HepG2 (cell line): ENCODE measurements around the gene ZNF213. TPM values are rescaled to one million over a fixed set of nuclear protein-coding genes. Genes with fewer than 3 reads are reported as not detected.

Experiments
- HDAC2 ChIP-seq: sonication (generic); formaldehyde crosslinking; IDR thresholded peaks from 2 replicates; pipeline ENCODE4 v1.4.0; 2020; ENCODE audit warnings: missing genetic modification reagents
- KAT8 ChIP-seq: IDR thresholded peaks from 2 replicates; pipeline ENCODE4 v1.6.1; 2016; ENCODE audit warnings: missing genetic modification reagents, missing compliant biosample characterization
- KMT2B ChIP-seq: IDR thresholded peaks from 2 replicates; pipeline ENCODE4 v1.6.1; 2016; ENCODE audit warnings: missing genetic modification reagents, missing compliant biosample characterization
- MXD4 ChIP-seq: IDR thresholded peaks from 2 replicates; pipeline ENCODE4 v1.6.1; 2016; ENCODE audit warnings: mild to moderate bottlenecking, missing biosample characterization, missing genetic modification reagents
- NCOA2 ChIP-seq: sonication (generic); formaldehyde crosslinking; IDR thresholded peaks from 2 replicates; pipeline ENCODE4 v1.8.0; 2022; ENCODE audit warnings: inconsistent platforms
- NFKBIZ ChIP-seq: IDR thresholded peaks from 2 replicates; pipeline ENCODE4 v1.6.1; 2018; ENCODE audit warnings: missing genetic modification reagents, missing compliant biosample characterization
- NKX3-1 ChIP-seq: sonication (generic); formaldehyde crosslinking; IDR thresholded peaks from 2 replicates; pipeline ENCODE4 v1.5.0; 2020; ENCODE audit warnings: missing genetic modification reagents
- PHF21A ChIP-seq: sonication (generic); formaldehyde crosslinking; IDR thresholded peaks from 2 replicates; pipeline ENCODE4 v1.5.0; 2020; ENCODE audit warnings: mild to moderate bottlenecking, missing genetic modification reagents
- PHF5A ChIP-seq: IDR thresholded peaks from one replicate; pipeline ENCODE4 v1.6.1; 2018; ENCODE audit warnings: low read depth, missing genetic modification reagents; ENCODE audit not compliant: unreplicated experiment
- SP5 ChIP-seq: IDR thresholded peaks from 2 replicates; pipeline ENCODE4 v1.6.1; 2016; ENCODE audit warnings: low read depth, borderline replicate concordance
- ZFP1 ChIP-seq: IDR thresholded peaks from 2 replicates; pipeline ENCODE4 v1.6.1; 2016
- ZNF17 ChIP-seq: sonication (generic); formaldehyde crosslinking; IDR thresholded peaks from 2 replicates; pipeline ENCODE4 v1.5.0; 2020; ENCODE audit warnings: mild to moderate bottlenecking, missing genetic modification reagents
- ZNF234 ChIP-seq: sonication (generic); formaldehyde crosslinking; conservative IDR thresholded peaks from 2 replicates; pipeline ENCODE4 v1.5.1; 2020; ENCODE audit warnings: mild to moderate bottlenecking, missing genetic modification reagents
- ZNF563 ChIP-seq: sonication (generic); formaldehyde crosslinking; IDR thresholded peaks from 2 replicates; pipeline ENCODE4 v1.8.0; 2022; ENCODE audit warnings: mild to moderate bottlenecking, moderate library complexity, missing genetic modification reagents
- polyA plus RNA-seq, 8 experiments: library from polyadenylated mRNA; depleted of rRNA in 3 of 8; stranded (reverse) in 7 of 8; unstranded in 1 of 8; fragments of >200 nt; fragmentation: Illumina TruSeq in 4 of 8; extraction: Trizol in 4 of 8; gene quantifications; 2 replicates each; pipeline versions ENCODE4 v1.2.1 to v1.2.3, GENCODE V29; 2011 to 2016; ENCODE audit warnings: low read depth in 4 of 8, missing spikeins in 1 of 8, mixed read lengths in 1 of 8; ENCODE audit not compliant: insufficient read depth in 1 of 8
- total RNA-seq, 5 experiments: library from RNA; depleted of rRNA; stranded (reverse); fragments of >200 nt; fragmentation: Illumina TruSeq; extraction: Trizol; gene quantifications; 2 replicates each; pipeline ENCODE4 v1.2.3, GENCODE V29; 2016; ENCODE audit warnings: low read depth in 1 of 5
- TF ChIP-seq, protein P1 (sequence below): IDR thresholded peaks from 2 replicates; pipeline ENCODE4 v1.4.0; 2020; ENCODE audit warnings: mild to moderate bottlenecking, missing genetic modification reagents
- TF ChIP-seq, protein P2 (sequence below): sonication (generic); formaldehyde crosslinking; IDR thresholded peaks from 2 replicates; pipeline ENCODE4 v1.5.0; 2020; ENCODE audit warnings: mild to moderate bottlenecking, missing genetic modification reagents
- TF ChIP-seq, protein P3 (sequence below): sonication (generic); formaldehyde crosslinking; IDR thresholded peaks from 2 replicates; pipeline ENCODE4 v1.4.0; 2020; ENCODE audit warnings: mild to moderate bottlenecking, missing genetic modification reagents
- TF ChIP-seq, protein P4 (sequence below): sonication (generic); formaldehyde crosslinking; IDR thresholded peaks from 2 replicates; pipeline ENCODE4 v1.5.0; 2020; ENCODE audit warnings: mild to moderate bottlenecking, missing genetic modification reagents, moderate library complexity

Gene ZNF213
- total and polyA plus RNA-seq, 2 of the 13 experiments (the other 11 are each of a cell fraction or from before 2014, with no cell fraction given), result 0.59 to 0.97 TPM

DNA sequence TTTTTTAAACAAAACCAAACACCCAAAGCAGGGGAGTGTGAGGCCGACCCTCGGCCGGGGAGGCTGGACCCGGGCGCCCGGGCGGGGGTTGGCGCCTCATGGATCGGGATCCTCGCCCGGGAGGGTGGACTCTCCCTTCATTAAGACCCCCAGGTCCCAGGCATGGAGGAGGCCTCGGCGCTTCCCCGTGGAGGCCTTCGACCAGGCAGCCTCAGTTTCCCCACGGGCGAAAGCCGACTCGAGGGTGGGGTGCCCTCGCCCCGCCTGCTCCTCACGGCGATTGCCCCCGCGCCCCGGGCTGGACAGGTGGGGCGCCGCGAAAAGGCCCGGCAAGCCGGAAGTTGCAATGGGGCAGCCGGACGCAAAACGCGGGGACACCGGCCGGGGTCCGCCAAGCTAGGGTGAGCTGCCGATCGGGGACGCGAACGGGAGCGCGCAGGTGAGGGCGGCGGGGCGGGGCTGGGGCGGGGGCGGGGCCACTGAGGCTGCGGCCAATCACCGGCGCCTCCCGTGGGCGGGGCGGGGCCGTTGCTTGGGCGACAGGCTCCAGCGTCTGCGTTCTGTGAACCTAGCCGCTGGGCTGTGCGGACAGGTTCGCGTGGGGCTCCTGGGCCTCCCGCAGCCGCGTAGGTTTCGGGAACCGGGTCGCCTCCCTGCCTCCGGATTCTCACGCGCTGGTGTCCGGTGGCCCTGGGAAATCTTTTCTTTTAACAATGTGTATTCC lies 28.5 kb upstream of the ZNF213 start (continued):
- TF ChIP-seq, protein P1, sequence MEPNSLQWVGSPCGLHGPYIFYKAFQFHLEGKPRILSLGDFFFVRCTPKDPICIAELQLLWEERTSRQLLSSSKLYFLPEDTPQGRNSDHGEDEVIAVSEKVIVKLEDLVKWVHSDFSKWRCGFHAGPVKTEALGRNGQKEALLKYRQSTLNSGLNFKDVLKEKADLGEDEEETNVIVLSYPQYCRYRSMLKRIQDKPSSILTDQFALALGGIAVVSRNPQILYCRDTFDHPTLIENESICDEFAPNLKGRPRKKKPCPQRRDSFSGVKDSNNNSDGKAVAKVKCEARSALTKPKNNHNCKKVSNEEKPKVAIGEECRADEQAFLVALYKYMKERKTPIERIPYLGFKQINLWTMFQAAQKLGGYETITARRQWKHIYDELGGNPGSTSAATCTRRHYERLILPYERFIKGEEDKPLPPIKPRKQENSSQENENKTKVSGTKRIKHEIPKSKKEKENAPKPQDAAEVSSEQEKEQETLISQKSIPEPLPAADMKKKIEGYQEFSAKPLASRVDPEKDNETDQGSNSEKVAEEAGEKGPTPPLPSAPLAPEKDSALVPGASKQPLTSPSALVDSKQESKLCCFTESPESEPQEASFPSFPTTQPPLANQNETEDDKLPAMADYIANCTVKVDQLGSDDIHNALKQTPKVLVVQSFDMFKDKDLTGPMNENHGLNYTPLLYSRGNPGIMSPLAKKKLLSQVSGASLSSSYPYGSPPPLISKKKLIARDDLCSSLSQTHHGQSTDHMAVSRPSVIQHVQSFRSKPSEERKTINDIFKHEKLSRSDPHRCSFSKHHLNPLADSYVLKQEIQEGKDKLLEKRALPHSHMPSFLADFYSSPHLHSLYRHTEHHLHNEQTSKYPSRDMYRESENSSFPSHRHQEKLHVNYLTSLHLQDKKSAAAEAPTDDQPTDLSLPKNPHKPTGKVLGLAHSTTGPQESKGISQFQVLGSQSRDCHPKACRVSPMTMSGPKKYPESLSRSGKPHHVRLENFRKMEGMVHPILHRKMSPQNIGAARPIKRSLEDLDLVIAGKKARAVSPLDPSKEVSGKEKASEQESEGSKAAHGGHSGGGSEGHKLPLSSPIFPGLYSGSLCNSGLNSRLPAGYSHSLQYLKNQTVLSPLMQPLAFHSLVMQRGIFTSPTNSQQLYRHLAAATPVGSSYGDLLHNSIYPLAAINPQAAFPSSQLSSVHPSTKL (CRISPR knock-in tag), result peak; percentile 58; the same call in 1 of the 2 replicates
- TF ChIP-seq ZNF17 (CRISPR knock-in tag) (no peak), ZNF234 (peak; percentile 76; the same call in 1 of the 2 replicates), SP5 (CRISPR knock-in tag) (no peak; the same call in 1 of the 2 replicates), KAT8 (CRISPR knock-in tag) (peak; percentile 95), NKX3-1 (CRISPR knock-in tag) (no peak), MXD4 (CRISPR knock-in tag) (peak; percentile 20; the same call in 1 of the 2 replicates), NFKBIZ (0 out of 2 replicates have a peak, but pooled peaks have one; percentile 68), HDAC2 (CRISPR knock-in tag) (peak; percentile 69; the same call in 1 of the 2 replicates), KMT2B (CRISPR knock-in tag) (peak; percentile 88), PHF5A (CRISPR knock-in tag) (peak; percentile 53), ZFP1 (CRISPR knock-in tag) (peak; percentile 32; the same call in 1 of the 2 replicates), ZNF563 (CRISPR knock-in tag) (no peak), PHF21A (CRISPR knock-in tag) (0 out of 2 replicates have a peak, but pooled peaks have one; percentile 64), NCOA2 (CRISPR knock-in tag) (0 out of 2 replicates have a peak, but pooled peaks have one; percentile 8)
- TF ChIP-seq, protein P2, sequence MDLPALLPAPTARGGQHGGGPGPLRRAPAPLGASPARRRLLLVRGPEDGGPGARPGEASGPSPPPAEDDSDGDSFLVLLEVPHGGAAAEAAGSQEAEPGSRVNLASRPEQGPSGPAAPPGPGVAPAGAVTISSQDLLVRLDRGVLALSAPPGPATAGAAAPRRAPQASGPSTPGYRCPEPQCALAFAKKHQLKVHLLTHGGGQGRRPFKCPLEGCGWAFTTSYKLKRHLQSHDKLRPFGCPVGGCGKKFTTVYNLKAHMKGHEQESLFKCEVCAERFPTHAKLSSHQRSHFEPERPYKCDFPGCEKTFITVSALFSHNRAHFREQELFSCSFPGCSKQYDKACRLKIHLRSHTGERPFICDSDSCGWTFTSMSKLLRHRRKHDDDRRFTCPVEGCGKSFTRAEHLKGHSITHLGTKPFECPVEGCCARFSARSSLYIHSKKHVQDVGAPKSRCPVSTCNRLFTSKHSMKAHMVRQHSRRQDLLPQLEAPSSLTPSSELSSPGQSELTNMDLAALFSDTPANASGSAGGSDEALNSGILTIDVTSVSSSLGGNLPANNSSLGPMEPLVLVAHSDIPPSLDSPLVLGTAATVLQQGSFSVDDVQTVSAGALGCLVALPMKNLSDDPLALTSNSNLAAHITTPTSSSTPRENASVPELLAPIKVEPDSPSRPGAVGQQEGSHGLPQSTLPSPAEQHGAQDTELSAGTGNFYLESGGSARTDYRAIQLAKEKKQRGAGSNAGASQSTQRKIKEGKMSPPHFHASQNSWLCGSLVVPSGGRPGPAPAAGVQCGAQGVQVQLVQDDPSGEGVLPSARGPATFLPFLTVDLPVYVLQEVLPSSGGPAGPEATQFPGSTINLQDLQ (CRISPR knock-in tag), result no peak
- TF ChIP-seq, protein P3, sequence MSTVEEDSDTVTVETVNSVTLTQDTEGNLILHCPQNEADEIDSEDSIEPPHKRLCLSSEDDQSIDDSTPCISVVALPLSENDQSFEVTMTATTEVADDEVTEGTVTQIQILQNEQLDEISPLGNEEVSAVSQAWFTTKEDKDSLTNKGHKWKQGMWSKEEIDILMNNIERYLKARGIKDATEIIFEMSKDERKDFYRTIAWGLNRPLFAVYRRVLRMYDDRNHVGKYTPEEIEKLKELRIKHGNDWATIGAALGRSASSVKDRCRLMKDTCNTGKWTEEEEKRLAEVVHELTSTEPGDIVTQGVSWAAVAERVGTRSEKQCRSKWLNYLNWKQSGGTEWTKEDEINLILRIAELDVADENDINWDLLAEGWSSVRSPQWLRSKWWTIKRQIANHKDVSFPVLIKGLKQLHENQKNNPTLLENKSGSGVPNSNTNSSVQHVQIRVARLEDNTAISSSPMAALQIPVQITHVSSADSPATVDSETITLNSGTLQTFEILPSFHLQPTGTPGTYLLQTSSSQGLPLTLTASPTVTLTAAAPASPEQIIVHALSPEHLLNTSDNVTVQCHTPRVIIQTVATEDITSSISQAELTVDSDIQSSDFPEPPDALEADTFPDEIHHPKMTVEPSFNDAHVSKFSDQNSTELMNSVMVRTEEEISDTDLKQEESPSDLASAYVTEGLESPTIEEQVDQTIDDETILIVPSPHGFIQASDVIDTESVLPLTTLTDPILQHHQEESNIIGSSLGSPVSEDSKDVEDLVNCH (CRISPR knock-in tag), result no peak
- TF ChIP-seq, protein P4, sequence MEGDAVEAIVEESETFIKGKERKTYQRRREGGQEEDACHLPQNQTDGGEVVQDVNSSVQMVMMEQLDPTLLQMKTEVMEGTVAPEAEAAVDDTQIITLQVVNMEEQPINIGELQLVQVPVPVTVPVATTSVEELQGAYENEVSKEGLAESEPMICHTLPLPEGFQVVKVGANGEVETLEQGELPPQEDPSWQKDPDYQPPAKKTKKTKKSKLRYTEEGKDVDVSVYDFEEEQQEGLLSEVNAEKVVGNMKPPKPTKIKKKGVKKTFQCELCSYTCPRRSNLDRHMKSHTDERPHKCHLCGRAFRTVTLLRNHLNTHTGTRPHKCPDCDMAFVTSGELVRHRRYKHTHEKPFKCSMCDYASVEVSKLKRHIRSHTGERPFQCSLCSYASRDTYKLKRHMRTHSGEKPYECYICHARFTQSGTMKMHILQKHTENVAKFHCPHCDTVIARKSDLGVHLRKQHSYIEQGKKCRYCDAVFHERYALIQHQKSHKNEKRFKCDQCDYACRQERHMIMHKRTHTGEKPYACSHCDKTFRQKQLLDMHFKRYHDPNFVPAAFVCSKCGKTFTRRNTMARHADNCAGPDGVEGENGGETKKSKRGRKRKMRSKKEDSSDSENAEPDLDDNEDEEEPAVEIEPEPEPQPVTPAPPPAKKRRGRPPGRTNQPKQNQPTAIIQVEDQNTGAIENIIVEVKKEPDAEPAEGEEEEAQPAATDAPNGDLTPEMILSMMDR (CRISPR knock-in tag), result peak; percentile 32; the same call in 1 of the 2 replicates
